NB4 (cell line): ENCODE results near the gene ASS1.
A peak's percentile ranks its signal among the peaks of the same experiment; 100 is the strongest.

Experiments used
- DNase-seq: peaks from one replicate; pipeline ENCODE4 v3.0.0; 2010; ENCODE audit warnings: low read depth
- H3K4me3 ChIP-seq: one replicate; pipeline ENCODE4 v1.5.1; 2011; ENCODE audit warnings: mild to moderate bottlenecking, low read depth, low read length, moderate library complexity
- MYC ChIP-seq: IDR thresholded peaks from 2 replicates; pipeline ENCODE4 v1.6.1; 2011; ENCODE audit warnings: low read depth, low read length
- TF ChIP-seq, protein P1 (sequence below): IDR thresholded peaks from one replicate; pipeline ENCODE4 v1.5.1; 2012; ENCODE audit warnings: low read depth, low read length
- TF ChIP-seq, protein P2 (sequence below): IDR thresholded peaks from 2 replicates; pipeline ENCODE4 v1.6.1; 2011; ENCODE audit warnings: low read depth, low read length

The ASS1 gene

DNA sequence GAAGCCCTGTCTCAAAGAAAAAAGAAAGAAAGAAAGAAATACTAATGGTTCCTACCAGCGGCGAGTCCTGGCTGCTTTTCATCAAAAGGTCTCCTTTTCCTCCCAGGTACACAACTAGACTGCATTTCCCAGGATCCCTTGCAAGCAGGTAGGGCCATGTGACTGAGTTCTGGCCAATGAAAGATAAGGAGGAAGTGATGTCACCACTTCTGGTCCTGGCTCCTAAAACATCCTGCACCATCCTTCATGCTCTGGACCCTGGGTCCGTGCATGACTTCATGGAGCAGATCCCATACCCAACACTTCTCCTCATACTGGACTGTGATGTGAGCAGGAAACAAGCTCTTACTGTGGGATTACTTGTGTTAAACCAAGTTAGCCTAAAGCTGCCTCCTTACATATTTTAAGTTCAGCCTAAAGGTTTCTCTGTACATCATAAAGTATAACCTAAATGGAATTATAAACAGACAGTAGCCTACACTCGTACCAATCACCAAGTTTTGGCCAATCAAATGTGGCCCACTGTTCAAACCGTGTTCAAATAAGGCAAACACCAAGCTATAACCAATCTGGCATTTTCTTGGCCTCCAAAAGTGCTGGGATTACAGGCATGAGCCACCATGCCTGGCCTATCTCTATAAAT lies 104.5 kb downstream of the ASS1 start:
- DNase-seq, result peak; percentile 39
- no peak for TF ChIP-seq MYC
- TF ChIP-seq, protein P1, sequence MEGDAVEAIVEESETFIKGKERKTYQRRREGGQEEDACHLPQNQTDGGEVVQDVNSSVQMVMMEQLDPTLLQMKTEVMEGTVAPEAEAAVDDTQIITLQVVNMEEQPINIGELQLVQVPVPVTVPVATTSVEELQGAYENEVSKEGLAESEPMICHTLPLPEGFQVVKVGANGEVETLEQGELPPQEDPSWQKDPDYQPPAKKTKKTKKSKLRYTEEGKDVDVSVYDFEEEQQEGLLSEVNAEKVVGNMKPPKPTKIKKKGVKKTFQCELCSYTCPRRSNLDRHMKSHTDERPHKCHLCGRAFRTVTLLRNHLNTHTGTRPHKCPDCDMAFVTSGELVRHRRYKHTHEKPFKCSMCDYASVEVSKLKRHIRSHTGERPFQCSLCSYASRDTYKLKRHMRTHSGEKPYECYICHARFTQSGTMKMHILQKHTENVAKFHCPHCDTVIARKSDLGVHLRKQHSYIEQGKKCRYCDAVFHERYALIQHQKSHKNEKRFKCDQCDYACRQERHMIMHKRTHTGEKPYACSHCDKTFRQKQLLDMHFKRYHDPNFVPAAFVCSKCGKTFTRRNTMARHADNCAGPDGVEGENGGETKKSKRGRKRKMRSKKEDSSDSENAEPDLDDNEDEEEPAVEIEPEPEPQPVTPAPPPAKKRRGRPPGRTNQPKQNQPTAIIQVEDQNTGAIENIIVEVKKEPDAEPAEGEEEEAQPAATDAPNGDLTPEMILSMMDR, result no peak
- TF ChIP-seq, protein P2, sequence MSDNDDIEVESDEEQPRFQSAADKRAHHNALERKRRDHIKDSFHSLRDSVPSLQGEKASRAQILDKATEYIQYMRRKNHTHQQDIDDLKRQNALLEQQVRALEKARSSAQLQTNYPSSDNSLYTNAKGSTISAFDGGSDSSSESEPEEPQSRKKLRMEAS, result peak; percentile 50
- H3K4me3 ChIP-seq, result no peak overlapping the region
